ENCODE measurements around the gene PHGDH.

The PHGDH gene

GRCh38 chr1:119674111-119674526 lies 37.6 kb upstream of the PHGDH start:
- no peak for TF ChIP-seq CTCF (IDR thresholded peaks at IDR 0.05; ENCODE audit: low read depth, low read length)
- no peak overlapping the region for H3K4me3 ChIP-seq (replicated peaks in 1 of 2; ENCODE audit: low read depth in 2 of 2, low read length in 2 of 2)
- DNase-seq (ENCODE audit: low read depth in 2 of 2), result peak; percentile 68 to 74

- TF ChIP-seq CTCF (IDR thresholded peaks at IDR 0.05; ENCODE audit: low read depth, low read length), result peak; percentile 84
- DNase-seq (ENCODE audit: low read depth in 2 of 2), result peak; percentile 81 to 92
- peak overlapping the region in 1 of 2 donors; percentile 49 for H3K4me3 ChIP-seq (replicated peaks in 1 of 2; ENCODE audit: low read depth in 2 of 2, low read length in 2 of 2)
These were observed 36.9 kb upstream of the PHGDH start for GRCh38 chr1:119674835-119675289.

GRCh38 chr1:119675349-119676345 lies 36.1 kb upstream of the PHGDH start:
- peak; percentile 91 to 95 for DNase-seq (ENCODE audit: low read depth in 2 of 2)
- H3K4me3 ChIP-seq (replicated peaks in 1 of 2; ENCODE audit: low read depth in 2 of 2, low read length in 2 of 2), result peak overlapping the region; percentile 32 to 49
- peak; percentile 75 for TF ChIP-seq CTCF (IDR thresholded peaks at IDR 0.05; ENCODE audit: low read depth, low read length)

GRCh38 chr1:119676571-119677206 lies 35.0 kb upstream of the PHGDH start:
- H3K4me3 ChIP-seq (replicated peaks in 1 of 2; ENCODE audit: low read depth in 2 of 2, low read length in 2 of 2), result no peak overlapping the region
- no peak for TF ChIP-seq CTCF (IDR thresholded peaks at IDR 0.05; ENCODE audit: low read depth, low read length)
- peak in 1 of 2 donors; percentile 60 for DNase-seq (ENCODE audit: low read depth in 2 of 2)

- TF ChIP-seq CTCF (IDR thresholded peaks at IDR 0.05; ENCODE audit: low read depth, low read length), result no peak
- H3K4me3 ChIP-seq (replicated peaks in 1 of 2; ENCODE audit: low read depth in 2 of 2, low read length in 2 of 2), result no peak overlapping the region
- no peak for DNase-seq (ENCODE audit: low read depth in 2 of 2)
These were observed 32.5 kb upstream of the PHGDH start for GRCh38 chr1:119679223-119679622.

- H3K4me3 ChIP-seq (replicated peaks in 1 of 2; ENCODE audit: low read depth in 2 of 2, low read length in 2 of 2), result no peak overlapping the region
- no peak for DNase-seq (ENCODE audit: low read depth in 2 of 2)
- no peak for TF ChIP-seq CTCF (IDR thresholded peaks at IDR 0.05; ENCODE audit: low read depth, low read length)
These were observed 31.5 kb upstream of the PHGDH start for GRCh38 chr1:119680193-119680592.

Data from cardiac fibroblast (primary cell).